GM12892 (cell line): ENCODE data around the gene NRF1.
"Not testable (repeated sequence)": the region's sequence is repeated elsewhere in the genome, so short reads cannot be mapped to it uniquely, and the experiment has no call there.

Source experiments
- DNase-seq: peaks from one replicate; pipeline ENCODE4 v3.0.0; 2011; ENCODE audit not compliant: insufficient read length
- FAIRE-seq: peaks from 2 replicates; lab custom pipeline; 2011; peaks lifted over from hg19 to GRCh38; lab: Jason Lieb, UNC
- POLR2A ChIP-seq: IDR thresholded peaks from 2 replicates; pipeline ENCODE4 v1.6.1; 2011; ENCODE audit warnings: low read depth, low read length, control low read depth
- POLR2AphosphoS5 ChIP-seq: IDR thresholded peaks from 2 replicates; pipeline ENCODE4 v1.6.1; 2011; ENCODE audit warnings: low read depth, low read length, control low read depth
- TAF1 ChIP-seq: IDR thresholded peaks from 2 replicates; pipeline ENCODE4 v1.6.1; 2011; ENCODE audit warnings: low read depth, mild to moderate bottlenecking, control low read depth, low read length, borderline replicate concordance

The NRF1 gene

GRCh38 chr7:129661645-129662182, 50.2 kb downstream of the NRF1 start:
- no peak for TF ChIP-seq POLR2AphosphoS5
- TF ChIP-seq POLR2A: no peak
- TF ChIP-seq TAF1: no peak
- no peak for DNase-seq
- FAIRE-seq: no peak

- not testable (repeated sequence) for DNase-seq, FAIRE-seq
Measured at GRCh38 chr7:129663240-129663639, 51.7 kb downstream of the NRF1 start.

DNA sequence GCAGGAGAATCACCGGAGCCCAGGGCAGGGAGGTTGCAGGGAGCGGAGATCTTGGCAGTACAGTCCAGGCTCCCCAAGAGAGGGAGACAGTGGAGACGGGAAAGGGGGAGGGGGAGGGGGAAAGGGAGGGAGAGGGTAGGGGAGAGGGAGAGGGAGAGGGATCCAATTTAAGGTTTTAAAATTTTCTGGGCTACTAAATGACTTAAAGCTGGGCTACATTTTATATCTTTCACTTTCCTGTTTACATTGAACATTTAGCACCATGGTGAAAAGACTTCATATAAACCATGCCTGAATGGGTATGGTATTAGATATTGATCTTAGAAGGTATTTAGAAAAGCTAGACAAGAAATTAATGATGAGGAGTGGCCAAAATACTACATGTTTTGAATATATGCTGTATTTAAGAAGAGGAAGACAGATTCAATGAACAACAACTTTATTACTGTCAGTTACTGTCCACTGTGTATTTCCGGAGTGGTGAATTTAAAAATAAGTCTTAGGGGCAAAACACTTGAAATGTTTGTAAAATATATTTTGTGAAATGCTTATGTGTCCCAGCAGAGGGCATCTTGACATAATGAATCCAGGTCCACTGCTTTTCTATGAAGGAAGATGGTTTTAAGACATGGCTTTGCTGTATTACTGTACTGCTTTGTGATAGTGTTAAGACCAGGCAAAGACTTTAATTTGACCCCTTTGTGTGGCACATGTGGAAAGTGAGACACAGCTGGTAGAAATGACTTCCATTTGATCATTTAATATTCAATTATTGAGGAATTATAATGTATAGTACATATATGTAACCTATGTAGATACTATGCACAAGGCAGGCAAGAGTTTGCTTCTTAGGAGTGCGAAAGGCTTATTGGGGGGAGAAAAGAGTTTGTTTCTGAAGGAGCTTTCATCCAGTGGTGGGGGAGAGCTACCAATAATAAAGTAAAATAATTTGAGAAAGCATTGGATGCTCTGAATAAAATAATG, 52.8 kb downstream of the NRF1 start:
- no peak for TF ChIP-seq POLR2AphosphoS5
- FAIRE-seq (peak; percentile 36), DNase-seq (no peak)

DNA sequence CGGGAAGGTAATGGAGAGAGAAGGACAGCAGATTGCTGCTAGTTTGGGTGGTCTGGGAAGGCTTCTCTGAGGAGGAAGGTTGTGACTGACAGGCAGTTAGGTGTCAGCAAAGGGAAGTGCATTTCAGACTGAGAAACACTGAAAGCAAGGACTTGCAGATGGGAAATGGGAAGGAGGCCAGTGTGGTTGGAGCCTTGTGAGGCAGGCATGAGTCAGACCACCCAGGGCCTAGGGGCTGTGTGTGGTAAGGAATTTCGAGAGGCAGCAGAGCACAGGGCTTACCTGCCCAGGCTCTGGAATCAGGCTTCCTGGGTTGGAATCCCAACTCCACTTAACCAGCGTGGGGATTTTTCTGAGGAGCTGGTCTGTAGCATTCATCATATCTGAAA, 53.5 kb downstream of the NRF1 start:
- no peak for FAIRE-seq
- DNase-seq: no peak
- TF ChIP-seq TAF1 (no peak), POLR2A (no peak), POLR2AphosphoS5 (no peak)

GRCh38 chr7:129667116-129667515, 55.6 kb downstream of the NRF1 start:
- no peak for DNase-seq
- TF ChIP-seq TAF1: no peak
- TF ChIP-seq POLR2A: no peak
- no peak for TF ChIP-seq POLR2AphosphoS5
- FAIRE-seq: no peak

DNA sequence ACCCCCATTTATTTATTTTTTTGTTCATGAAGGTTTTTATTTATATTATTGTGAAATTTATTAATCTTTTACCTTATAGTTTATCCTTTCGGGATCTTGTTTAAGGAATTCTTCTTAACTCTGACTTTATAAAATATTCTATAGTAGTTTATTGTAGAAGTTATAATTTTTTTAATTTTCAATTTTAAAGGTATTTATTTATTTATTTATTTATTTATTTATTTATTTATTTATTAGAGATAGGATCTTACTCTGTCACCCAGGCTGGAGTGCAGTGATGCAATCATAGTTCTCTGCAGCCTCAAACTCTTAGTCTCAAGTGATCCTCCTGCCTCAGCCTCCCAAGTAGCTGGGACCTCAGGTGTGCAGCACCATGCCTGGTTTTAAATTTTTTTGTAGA, 56.0 kb downstream of the NRF1 start:
- DNase-seq (no peak), FAIRE-seq (no peak)
- TF ChIP-seq POLR2AphosphoS5 (no peak), TAF1 (no peak), POLR2A (no peak)

DNA sequence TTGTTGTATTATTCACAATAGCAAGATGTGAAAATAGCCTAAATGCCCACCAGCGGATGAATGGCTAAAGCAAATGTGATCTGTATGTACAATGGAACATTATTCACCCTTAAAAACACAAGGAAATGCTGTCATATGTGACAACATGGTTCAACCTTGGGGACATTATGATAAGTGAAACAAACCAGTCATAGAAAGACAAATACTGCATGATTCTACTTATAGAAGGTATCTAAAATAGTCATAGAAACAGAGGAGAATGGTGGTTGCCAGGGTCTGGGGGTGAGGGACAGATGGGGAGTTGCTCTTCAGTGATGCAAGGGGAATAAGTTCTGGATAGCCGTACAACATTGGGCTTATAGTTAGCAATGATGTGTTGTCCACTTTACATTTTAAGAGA, 58.4 kb downstream of the NRF1 start:
- no peak for TF ChIP-seq POLR2A
- TF ChIP-seq TAF1: no peak
- TF ChIP-seq POLR2AphosphoS5: no peak
- no peak for FAIRE-seq

DNA sequence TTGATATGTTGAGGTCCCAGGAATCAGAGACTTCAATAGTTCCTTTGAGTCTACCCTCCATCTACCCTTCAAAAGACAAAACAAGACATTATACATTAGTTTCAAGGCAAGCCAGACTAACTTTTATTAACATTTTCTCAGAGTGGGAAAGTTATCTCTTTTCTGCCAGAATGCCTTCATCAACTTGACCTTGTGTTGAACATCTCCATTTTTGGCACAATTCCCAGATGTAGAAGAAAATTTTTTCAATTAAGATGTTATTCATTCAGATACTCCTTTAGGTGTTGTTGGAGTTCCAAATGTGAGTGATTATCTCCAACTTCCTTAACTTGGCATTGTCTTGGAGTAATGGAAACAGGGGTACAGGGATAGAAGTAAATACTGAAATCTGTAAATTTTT, 59.1 kb downstream of the NRF1 start:
- no peak for DNase-seq
- TF ChIP-seq POLR2AphosphoS5 (no peak), TAF1 (no peak), POLR2A (no peak)
- FAIRE-seq: no peak

More for the DNA sequence above, 58.4 kb downstream of the NRF1 start:
- no peak for DNase-seq

DNA sequence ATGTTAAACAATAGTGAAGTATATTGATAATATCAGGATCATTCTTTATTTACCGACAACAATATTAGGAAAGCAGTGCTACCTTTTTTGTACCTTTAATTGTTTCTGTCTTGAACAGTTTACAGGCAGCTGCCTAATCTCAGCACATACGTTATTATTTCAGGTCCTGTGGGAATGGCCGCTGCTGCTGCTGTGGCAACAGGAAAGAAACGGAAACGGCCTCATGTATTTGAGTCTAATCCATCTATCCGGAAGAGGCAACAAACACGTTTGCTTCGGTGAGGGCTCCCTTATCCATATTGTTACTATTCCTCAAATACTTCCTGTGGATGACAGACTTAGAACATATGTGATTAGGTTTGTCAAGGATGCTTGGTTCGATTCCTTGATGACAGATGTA, 59.7 kb downstream of the NRF1 start:
- FAIRE-seq (no peak), DNase-seq (no peak)
- TF ChIP-seq POLR2AphosphoS5 (no peak), TAF1 (no peak), POLR2A (no peak)

GRCh38 chr7:129674475-129674874, 63.0 kb downstream of the NRF1 start:
- DNase-seq, FAIRE-seq: not testable (repeated sequence)

DNA sequence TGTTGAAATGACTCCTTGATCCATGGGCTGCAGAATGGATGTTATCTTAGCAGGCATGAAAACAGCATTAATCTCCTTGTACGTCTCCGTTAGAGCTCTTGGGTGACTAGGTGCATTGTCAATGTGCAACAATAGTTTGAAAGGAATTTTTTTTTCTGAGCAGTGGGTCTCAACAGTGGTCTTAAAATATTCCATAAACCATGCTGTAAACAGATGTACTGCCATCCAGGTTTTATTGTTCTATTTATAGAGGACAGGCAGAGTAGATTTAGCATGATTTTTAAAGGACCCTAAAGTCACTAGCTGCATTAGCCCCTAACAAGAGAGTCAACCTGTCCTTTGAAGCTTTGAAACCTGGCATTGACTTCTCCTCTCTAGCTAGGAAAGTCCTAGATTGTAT, 64.0 kb downstream of the NRF1 start:
- TF ChIP-seq TAF1 (no peak), POLR2A (no peak), POLR2AphosphoS5 (no peak)
- FAIRE-seq (no peak), DNase-seq (no peak)

- no peak for TF ChIP-seq TAF1
- TF ChIP-seq POLR2A: no peak
- no peak for TF ChIP-seq POLR2AphosphoS5
- peak; percentile 73 for FAIRE-seq
- no peak for DNase-seq
Measured at GRCh38 chr7:129676017-129676897, 64.7 kb downstream of the NRF1 start.

GRCh38 chr7:129677796-129678195, 66.3 kb downstream of the NRF1 start:
- no peak for TF ChIP-seq POLR2AphosphoS5
- TF ChIP-seq TAF1: no peak
- TF ChIP-seq POLR2A: no peak
- FAIRE-seq: no peak

More at GRCh38 chr7:129677796-129678195, 66.3 kb downstream of the NRF1 start:
- DNase-seq: no peak
